ENCODE measurements around the gene GNB4.

GNB4 gene

DNA sequence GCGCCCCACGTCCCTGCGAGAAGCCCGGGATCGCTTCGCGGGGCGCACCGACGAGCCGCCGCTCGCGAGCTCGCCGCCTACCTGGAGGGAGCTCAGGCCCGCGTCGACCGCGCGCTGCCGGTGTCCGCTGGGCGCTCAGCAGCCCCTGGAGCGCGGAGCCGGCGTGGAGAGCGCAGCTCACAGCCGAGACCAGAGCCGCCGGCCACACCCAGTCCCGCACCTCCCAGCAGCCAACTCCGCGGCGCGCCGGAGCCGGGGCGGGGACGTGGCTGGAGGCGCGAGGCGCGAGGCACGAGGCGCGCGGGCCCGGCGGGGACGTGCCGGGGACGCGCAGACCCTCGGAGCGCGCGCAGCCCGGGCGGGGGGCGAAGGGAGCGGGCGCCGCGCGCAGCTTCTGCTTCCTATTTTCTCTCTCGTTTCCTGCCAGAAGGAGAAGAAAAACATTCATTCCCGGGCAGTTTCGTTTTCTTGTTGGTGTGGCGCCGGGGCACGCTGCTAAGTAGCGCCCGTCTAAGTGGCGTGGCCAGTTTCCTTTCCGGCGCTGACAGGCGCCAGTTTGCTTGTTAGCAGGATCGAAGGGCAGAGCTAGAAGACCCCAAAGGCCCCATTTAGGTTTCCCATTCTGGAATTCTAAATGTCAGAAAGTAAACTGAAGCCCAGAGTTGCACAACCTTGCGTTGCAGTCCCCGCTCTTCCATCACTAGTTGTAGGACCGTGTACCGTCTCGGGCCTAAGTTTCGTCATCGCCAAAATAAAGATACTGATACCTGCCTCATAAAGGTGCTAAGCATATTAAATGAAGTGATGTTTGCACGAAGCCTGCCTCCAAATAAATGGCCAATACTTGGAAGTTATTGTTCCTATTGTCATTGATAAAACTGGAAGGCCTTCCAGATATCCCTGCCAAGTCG, at the start of gene GNB4:
Gene GNB4 (minus strand): TSS at position 206 of the 911 bp plus-strand sequence. CDS start 25,270 bp downstream, outside the sequence.
- peak in 12 of 14 donors; percentile 19 to 87 (median 74) for DNase-seq

DNA sequence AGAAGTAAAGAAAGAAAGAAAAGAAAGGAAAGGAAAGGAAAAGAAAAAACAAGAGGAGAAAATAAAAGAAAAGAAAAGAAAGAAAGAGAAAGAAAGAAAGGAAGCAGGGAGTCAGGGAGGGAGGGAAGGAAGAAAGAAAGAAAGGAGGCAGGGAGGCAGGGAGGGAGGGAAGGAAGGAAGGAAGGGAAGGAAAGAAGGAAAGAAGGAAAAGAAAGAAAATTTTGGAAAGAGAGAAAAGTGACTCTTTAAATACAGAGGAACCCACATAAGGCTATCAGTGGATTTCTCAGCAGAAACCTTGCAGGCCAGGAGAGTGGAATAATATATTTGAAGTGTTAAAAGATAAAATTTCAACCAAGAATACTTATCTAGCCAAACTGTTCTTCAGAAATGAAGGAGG, 44.2 kb upstream of the GNB4 start:
- no peak for DNase-seq

DNA sequence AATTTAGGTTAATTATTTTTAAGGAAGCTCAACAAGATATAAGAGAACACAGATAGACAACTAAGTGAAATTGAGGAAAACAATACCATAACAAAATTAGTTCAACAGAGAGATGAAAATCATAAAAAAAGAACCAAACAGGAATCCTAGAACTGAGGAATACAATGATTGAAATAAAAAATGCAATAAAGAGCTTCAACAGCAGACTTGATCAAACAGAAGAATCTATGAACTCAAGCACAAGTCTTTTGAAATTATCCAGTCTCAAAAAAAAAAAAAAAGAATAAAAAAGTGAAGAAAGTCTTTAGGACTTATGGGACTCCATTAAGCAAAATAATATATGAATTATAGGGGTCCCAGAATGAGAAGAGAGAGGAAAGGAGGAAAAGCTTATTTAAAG, 42.0 kb upstream of the GNB4 start:
- no peak for DNase-seq

DNA sequence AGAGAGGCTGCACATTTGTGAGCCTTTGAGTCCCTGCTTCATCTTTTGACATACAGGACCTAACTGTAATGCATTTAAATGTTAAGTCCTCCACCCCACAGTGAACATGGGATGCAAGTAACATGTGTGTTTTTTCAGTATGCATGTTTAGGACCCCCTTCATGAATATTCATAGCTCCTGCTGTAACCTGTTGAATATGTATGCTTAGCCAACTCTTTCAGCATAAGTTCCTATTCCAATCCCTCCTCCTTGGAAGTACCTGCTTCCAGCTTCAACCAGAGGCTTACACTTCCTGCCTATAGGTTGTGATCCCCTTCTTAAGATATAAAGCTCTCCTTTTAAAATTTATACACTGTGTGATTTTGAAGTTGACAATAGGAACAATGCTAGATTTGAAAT, 36.9 kb upstream of the GNB4 start:
- DNase-seq, result no peak

DNA sequence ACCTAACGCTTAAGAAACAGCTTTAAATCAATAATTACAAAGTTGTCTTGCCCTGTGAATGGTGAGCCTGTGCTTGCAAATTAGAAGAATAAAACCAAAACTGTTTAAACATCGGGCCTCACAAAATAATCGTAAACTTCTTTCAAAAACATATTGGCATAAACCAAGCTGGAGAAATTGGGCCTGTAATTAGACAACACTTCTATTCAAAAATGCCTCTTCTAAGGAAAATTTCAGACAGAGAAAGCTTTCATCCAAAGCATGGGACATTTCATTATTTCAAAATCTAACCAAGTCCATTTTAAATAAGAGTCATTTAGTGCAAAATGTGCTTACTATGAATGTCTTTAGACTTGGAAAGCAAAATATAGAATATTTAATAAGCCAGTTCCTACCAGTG, 35.5 kb upstream of the GNB4 start:
- DNase-seq, result no peak

DNA sequence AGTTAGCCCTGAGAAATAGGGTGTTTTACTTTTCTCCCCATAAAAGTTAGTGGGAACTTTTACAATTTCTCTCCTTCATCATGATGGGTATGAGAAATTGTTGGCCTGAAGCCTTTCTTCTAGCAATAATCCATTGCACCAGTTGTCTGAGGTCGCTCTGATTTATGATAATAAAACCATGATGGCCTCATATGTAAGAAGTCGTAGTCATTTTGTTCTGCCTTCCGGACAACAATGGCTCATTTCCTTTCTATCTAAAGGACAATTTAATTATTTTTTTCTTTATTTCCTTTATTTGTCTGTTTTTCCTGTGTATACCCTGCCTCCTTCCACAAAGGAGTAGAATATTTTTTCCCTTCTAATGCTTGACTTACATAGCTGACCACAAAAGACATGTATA, 31.6 kb upstream of the GNB4 start:
- no peak for DNase-seq

DNA sequence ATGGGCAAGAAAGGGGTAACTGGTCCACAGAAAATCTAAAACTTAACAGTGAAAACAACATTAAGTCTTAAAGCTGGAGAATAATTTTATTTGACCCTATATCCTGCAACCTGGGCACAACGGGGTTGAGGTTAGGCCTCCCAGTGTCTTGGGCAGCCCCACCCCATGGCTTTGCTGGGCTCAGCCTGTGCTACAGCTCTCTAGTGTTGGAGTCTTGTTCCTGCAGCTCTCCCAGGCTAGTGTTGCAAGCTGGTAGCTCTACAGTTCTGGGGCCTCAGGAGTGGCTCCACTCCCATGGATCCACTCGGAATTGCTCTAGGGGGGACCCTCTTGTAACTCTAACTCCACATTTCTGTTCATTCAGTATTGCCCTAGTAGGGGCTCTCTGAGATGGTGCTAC, 24.9 kb upstream of the GNB4 start:
- DNase-seq, result peak in 1 of 14 donors; percentile 4

DNA sequence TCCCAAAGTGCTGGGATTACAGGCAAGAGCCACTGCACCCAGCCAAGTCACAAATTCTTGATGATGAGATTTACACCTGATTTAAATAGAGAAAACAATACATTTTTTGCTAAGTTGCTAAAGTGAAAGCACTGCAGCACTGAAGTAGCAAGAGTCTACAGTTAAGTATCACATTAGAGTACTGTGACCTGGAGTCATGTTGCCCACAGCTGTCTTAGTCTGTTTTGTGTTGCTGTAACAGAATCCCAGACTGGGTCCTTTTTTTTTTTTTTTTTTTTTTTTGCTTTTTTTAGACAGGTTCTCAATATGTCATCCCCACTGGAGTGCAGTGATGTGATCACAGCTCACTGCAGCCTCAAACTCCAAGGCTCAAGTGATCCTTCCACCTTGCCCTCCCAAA, 23.2 kb upstream of the GNB4 start:
- DNase-seq, result no peak

DNA sequence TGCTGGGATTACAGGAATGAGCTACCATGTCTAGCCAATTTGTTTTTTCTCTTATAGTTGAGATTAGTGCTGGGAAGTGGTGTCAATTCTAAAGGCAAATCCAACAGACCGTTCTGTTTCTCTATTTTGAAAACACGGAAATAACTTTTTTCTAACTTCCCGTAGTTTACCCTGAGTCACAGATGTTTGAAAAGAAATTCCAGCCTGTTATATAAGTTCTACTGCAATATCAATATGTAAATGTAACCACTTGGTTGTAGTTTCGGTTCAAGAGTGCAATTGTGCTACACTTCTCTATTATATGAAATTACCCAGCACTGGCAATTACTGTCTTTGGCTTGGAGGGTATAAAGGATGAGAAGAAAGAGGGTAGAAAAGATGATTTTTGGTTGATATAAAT, 22.3 kb upstream of the GNB4 start:
- no peak for DNase-seq

DNA sequence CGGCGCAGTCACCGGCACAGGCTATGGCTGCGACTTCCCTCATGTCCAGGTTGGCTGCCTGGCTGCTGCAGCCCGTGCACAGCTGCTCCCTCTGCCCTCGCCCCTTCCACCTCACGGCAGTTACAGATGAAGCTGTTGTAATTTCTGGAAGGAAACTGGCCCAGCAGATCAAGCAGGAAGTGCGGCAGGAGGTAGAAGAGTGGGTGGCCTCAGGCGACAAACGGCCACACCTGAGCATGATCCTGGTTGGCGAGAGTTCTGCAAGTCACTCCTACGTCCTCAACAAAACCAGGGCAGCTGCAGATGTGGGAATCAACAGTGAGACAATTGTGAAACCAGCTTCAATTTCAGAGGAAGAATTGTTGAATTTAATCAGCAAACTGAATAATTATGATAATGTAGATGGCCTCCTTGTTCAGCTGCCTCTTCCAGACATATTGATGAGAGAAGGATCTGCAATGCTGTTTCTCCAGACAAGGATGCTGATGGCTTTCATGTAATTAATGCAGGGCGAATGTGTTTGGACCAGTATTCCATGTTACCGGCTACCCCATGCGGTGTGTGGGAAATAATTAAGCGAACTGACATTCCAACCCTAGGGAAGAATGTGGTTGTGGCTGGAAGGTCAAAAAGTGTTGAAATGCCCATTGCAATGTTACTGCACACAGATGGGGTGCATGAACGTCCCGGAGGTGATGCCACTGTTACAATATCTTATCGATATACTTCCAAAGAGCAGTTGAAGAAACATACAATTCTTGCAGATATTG, 13.2 kb upstream of the GNB4 start:
- DNase-seq, result no peak

DNA sequence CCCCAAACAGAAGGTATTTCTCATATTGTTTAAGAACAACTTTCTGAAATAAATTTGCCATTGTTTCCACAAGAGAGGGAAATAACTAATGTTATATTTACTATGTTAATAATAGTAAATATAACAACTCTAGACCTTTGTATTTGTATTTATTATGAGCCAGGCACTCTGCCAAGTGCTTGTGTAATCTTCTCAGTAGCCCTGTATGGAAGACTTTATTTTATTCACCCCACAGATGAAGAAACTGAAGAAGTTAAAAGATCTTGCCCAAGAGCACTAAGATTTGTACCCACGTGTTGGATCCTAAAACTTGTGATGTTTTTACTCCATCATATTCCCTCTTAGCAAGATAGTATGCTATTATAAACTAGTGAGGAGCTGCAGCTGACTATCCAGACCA, 12.0 kb upstream of the GNB4 start:
- DNase-seq, result no peak

DNA sequence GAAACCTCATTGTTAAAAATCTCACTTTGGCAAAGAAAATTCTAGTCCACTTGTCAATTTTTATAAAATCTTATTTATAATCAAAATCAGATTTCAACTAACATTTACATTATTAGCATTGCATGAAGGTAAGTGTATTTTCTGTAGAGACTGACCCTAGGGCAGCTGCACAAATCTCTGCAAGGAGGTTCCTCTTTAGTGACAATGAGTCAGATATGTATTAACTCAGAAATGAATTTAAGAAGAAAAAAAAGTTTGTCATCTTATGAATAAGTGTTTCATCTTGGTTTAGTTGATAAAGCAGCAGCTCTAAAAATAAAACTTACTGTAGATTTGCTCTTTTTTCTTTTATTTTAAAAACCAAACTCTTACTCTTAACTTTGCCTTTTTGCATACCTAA, 9.0 kb upstream of the GNB4 start:
- no peak for DNase-seq

DNA sequence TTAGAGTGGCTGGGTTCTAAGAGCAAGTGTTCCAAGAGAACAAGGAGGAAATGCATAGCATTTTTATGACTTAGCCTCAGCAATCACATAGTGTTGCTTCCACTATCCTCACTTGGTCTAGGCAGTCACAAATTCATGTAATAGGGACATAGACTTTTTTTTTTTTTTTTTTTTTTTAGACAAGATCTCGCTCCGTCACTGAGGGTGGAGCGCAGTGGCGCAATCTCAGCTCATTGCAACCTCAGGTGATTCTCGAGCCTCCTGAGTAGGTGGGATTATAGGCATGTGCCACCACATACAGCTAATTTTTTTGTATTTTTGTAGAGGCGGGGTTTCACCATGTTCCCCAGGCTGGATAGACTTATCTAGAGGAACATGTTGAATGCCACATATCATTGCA, 4.7 kb upstream of the GNB4 start:
- DNase-seq, result no peak

DNA sequence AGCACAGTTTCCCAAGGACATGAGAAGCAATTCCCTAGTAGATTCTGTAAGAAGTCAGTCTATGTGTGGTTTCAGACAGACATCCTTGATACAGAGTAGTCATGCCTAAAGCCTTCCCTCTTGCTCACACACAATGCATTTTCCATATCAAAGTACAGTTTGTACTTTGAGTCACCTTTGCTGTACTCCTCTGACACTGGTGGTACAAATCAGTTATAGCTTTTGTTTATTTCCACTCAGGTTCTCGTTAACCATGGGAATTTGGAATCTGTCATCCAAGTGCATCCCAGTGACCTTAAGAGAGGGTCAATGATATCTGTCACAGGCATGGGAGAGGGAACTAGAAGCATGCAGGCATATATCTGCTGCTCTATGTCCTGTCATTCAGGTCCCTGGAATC, 3.6 kb upstream of the GNB4 start:
- no peak for DNase-seq

DNA sequence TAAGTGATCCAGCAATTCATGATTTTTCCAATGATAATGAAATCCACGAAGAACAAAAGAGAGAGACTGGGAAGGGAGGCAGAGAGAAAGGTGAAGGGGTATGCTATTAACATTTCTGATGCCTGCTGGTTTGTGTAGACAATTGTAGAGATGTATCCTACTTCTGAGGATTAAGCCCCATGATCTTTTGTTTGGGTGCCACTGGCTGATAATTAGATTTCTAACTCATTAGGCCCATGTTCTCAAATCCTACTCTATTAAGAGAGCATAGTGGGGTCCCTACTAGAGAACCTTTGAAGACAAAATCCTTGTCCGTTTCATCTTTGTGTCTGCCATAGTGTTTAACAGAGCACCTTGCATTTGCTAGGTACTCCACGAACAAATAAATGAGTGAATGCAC, 2.7 kb upstream of the GNB4 start:
- no peak for DNase-seq

DNA sequence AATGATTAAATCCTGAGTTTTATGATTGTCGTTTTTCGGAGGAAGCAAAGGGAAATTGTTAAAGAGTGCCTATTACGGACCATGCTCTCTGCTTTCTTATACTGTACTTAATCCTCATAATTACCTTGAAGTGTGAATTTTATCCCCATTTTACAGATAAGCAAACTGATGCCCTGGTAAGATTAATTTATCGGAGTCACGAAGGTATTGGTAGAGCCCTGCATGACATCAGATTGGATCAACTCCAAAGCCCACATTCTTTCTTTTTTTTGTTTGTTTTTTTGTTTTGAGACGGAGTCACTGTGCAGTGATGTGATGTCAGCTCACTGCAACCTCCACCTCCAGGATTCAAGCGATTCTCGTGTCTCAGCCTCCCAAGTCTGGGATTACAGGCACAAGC, 1.6 kb upstream of the GNB4 start:
- DNase-seq, result no peak

DNA sequence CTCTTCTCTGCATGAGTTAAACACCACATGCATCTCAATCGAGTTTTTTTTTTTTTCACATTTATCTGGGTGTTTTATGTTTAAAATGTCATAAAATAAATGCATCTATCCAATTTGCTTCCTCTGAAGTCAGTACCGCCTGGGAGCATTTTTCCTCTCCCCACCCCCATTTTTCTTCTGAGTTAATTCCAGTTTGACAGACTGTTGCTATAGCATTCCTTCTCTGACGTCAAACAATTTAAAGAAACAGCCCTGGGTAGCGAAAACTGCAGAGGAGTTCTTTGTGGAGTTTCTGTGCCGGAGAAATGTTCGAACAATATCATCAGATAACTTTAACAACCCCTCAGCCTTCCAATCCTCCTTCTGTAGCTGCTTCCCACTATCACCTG, 900 bp upstream of the GNB4 start:
- DNase-seq, result no peak

DNA sequence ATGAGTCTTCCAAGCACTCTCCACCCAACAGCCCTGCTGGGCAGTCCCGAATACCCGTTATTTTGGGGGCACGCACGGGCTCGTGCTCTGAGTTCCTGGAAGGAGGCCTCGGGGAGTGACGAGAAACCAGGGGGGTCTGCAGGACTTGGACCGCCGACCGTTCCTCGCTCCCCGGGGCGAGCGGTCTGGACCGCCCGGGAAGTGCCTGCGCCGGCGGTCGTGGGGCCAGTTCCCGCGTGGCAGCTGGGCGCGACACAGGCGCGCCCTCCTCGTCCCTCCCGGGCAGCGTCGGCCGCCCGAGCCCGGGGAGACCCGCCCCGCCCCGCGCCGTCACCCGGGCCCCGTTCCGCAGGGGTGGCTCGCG, 387 bp downstream of the GNB4 start:
- DNase-seq, result peak in 5 of 14 donors; percentile 38 to 82 (median 65)

DNA sequence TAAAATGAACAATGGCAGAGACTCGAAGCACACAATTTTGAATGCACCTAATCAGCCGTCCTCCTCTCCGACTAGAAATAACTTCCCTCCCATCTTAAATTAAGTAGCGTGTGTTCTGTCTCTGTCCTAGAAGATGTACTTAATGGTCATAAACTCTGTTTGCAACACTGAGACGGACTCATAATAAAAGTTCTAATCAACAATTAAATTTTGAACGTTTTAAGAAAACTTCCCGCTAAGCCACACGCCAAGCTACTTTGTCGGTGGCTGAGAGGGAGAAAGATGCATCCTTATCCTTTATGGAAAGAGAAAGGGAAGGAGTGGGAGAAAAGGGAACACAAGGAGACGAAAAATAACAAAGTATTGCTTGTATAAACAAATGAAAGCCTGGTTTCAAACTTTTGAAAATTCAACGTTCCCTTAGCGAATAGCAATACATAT, 989 bp downstream of the GNB4 start:
- no peak for DNase-seq

DNA sequence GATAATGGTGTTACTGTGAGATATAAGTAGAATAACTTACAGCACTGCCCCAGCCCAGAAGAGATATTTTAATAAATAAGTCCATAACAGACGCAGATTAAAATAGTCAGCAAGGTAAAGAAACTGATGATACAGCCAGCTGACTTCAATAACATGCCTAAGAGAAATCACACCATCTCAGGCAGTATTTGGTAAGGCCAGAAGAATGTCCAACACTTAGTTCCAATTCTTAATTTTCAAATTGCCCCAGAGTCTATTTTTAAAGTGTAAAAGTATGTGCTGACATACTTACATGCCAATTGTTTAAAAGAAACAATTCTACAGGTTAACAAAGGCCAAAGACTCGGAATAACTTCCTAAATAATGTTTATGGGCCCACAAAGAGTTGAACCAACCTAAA, 1.6 kb downstream of the GNB4 start:
- no peak for DNase-seq

DNA sequence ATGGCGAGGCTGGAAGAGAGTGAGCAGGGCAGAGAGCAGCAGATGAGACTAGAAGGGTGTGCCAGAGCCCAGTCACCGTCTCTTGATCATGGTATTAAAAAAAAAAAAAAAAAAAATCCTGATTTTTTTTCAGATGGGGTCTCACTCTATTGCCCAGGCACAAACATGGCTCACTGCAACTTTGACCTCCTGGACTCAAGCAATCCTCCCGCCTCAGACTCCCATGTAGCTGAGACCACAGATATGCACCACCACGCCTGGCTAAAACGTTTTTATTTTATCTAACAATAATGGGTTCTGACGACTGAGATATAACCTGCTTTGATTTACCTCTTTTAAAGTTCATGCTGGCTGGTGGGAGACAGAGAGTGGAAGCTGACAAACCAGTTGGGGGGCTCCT, 4.0 kb downstream of the GNB4 start:
- no peak for DNase-seq

DNA sequence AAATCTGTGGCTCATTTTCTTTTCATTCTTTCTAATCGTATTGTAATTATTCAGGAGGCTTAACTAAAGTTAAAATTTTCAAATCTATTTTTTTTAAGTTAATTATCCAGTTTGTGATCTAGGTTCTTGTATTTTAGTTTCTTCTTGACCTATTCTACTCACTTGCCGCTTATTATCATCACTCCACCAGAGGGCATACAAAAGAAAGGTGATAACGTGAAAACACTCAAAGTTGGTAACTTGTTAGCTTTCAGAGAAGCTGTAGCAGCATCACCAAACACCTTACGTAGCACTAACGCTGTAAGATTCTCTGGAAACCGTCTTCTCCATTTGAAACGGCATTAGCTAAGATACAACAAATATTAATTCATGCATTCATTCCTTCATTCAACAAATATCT, 4.8 kb downstream of the GNB4 start:
- DNase-seq, result no peak

DNA sequence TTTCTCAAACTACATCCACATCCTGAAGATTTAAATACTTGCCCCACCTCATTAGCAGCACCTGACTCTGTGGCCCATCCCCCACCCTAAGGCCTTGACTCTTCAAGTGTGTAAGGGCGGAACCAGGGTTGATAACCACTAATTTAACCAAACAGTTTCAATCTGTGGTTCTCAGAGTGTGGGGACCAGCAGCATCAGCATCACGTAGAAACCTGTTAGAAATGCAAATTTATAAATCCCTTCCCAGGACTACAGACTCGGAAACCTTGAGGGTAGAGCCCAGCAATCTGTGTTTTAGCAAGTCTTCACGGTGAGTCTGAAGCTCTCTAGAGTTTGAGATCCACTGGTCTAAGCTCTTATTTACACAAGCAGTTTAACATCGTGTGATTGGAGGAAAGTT, 12.4 kb downstream of the GNB4 start:
- DNase-seq, result no peak

DNA sequence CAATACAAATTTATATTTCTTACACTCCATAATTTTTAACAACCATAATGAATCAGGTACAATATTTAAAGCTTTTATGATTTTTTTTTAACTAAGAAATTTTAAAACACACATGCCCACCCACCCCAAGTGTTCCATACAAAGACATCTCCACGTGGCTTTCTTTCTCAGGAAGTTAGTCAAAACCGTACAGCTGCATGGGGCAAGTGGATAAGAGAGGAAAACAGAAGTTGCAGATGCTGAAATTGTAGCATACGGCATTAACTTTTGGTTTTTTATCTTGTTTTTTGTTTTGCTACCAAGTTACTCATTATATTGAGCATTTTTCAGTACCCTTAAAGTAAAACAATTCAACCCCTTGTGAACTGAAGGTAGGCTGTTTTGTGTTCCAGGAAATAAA, 14.8 kb downstream of the GNB4 start:
- no peak for DNase-seq

Measured in C1 segment of cervical spinal cord (tissue), 14 donors.